Activated CD8-positive, alpha-beta T cell treated with anti-CD3 and anti-CD28 coated beads, Interleukin-2, amount 10 ng/mL, durations not matched to agents 7 days and 5 days (primary cell): Measurements from ENCODE around the gene TFCP2L1. TPM values are rescaled to one million over a fixed set of nuclear protein-coding genes. Genes with fewer than 3 reads are reported as not detected.

Source experiments
- ATAC-seq: fragments of 150-1000 bp; cut with Tn5 transposase; one replicate; pipeline ENCODE4 v1.10.0; 2021; ENCODE audit warnings: moderate library complexity
- CTCF ChIA-PET: fragments of 350-600 bp; sonication (Branson Sonifier 250); formaldehyde crosslinking; loops from one replicate; lab custom pipeline; 2021; ENCODE audit warnings: antibody characterized with exemption; lab: Charles Lee
- POLR2A ChIA-PET: fragments of 350-600 bp; sonication (Branson Sonifier 250); formaldehyde crosslinking; loops from one replicate; lab custom pipeline; 2021; ENCODE audit warnings: antibody characterized with exemption; lab: Charles Lee
- DNase-seq: peaks from one replicate; pipeline ENCODE4 v3.0.0-alpha.2; 2020
- H3K27ac Mint-ChIP-seq: one replicate; pipeline ENCODE4 v1.8.0; 2021; ENCODE audit warnings: mild to moderate bottlenecking, mixed read lengths
- H3K27me3 Mint-ChIP-seq: one replicate; pipeline ENCODE4 v1.8.0; 2021; ENCODE audit warnings: low read depth, mixed read lengths
- H3K36me3 Mint-ChIP-seq: one replicate; pipeline ENCODE4 v1.8.0; 2021; ENCODE audit warnings: low read depth, mixed read lengths
- H3K4me1 Mint-ChIP-seq: one replicate; pipeline ENCODE4 v1.8.0; 2021; ENCODE audit warnings: low read depth, mixed read lengths
- H3K4me3 Mint-ChIP-seq: one replicate; pipeline ENCODE4 v1.8.0; 2021; ENCODE audit warnings: mild to moderate bottlenecking, mixed read lengths
- H3K9me3 Mint-ChIP-seq: one replicate; pipeline ENCODE4 v1.8.0; 2022; ENCODE audit warnings: mixed read lengths; ENCODE audit not compliant: insufficient read depth
- total RNA-seq, 2 experiments: library from RNA; stranded (reverse); gene quantifications; one replicate each; pipeline ENCODE4 v1.2.3, GENCODE V29; 2021

TFCP2L1 gene
- total RNA-seq, 2 experiments from 2014 or later, result 0.16 TPM; not detected in 1

DNA sequence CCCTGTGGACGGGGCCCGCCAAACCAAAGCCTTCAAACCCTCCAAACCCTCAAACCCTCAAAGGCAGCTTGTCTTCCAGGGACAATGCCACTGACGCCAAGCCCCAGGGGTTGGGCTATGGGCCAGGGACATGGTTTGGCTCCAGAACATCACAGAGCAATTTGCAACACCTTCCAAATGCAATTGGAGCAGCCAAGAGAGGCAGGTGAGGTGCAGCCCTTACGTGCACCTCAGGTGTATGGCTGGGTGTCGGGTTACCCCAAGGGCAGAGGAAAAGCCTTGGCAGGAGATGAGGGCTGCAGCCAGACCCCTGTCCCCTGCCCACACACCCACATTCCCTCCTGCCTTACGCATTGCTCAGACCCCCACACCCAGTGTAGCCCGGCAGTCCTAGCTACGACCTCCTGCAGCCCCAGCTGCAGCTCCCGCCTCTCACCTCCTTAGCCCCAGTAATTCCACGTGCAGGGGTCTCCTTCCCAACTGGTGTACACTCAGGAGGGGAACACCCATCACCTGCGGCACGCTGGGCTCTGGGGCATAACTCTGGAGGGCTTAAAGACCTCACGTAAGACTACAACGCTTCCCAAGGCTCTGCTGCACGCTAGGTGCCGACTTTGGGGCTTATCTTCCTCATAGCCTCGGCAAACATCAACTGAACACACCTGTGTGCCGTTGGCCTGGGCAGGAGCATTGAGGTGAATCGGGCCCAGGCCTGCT lies 88.7 kb downstream of the TFCP2L1 start:
- ATAC-seq, result no peak
- CTCF ChIA-PET, result no interaction called here
- no peak for DNase-seq
- Mint-ChIP-seq H3K9me3 (no peaks in the 10 kb centered on the region), H3K4me3 (no peak overlapping the region), H3K27ac (no peak overlapping the region), H3K27me3 (no peaks in the 10 kb centered on the region), H3K36me3 (no peaks in the 10 kb centered on the region), H3K4me1 (no peaks in the 10 kb centered on the region)
- POLR2A ChIA-PET, result no interaction called here

DNA sequence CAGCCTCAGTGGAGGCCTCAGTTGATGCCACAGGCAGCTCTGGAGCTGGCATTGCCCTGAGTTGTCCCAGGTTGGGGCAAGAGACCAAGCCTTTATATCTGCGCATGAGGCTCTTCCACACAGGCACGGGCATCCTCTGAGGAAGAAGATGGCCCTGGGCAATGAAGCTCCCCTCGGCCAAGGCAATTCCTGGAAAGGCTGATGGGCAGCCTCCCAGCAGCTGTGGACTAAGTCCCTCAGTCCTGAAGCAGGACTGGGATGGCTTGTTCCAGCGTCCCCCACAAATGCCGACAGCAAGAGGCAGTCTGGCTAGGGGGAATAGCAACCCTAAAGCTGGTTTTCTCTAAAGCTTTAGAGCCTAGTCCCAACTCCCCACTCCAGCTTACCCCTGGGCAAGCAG lies 90.0 kb downstream of the TFCP2L1 start:
- H3K27me3 Mint-ChIP-seq, result no peaks in the 10 kb centered on the region
- no peak overlapping the region for H3K4me3 Mint-ChIP-seq
- no peaks in the 10 kb centered on the region for H3K36me3 Mint-ChIP-seq
- no peaks in the 10 kb centered on the region for H3K9me3 Mint-ChIP-seq
- H3K4me1 Mint-ChIP-seq, result no peaks in the 10 kb centered on the region
- ChIA-PET POLR2A (no interaction called here), CTCF (no interaction called here)
- ATAC-seq (no peak), DNase-seq (no peak)
- H3K27ac Mint-ChIP-seq, result no peak overlapping the region

DNA sequence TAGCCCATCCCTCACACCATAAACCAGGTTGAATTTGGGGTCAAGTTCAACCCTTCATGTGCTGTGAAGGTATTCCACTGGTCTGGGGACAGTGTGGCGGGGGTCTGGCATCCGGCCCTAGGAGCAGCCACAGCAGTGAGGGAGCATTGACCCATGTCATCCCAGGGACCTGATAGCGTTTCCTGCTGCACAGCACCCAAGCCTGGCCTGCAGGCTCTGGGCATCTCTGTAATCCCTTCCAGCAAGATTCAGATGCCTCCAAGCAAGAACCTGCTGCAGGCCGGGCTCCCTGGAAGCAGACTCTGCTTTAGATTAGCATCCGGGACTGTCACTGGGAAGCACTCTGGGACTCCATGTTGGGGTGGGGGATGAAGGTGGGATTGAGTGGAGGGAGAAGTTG lies 90.4 kb downstream of the TFCP2L1 start:
- ATAC-seq (no peak), DNase-seq (no peak)
- no peaks in the 10 kb centered on the region for H3K36me3 Mint-ChIP-seq
- H3K27ac Mint-ChIP-seq, result no peak overlapping the region
- ChIA-PET POLR2A (no interaction called here), CTCF (no interaction called here)
- H3K4me1 Mint-ChIP-seq, result no peaks in the 10 kb centered on the region
- no peak overlapping the region for H3K4me3 Mint-ChIP-seq
- H3K27me3 Mint-ChIP-seq, result no peaks in the 10 kb centered on the region
- H3K9me3 Mint-ChIP-seq, result no peaks in the 10 kb centered on the region

GRCh38 chr2:121193185-121193584 lies 91.8 kb downstream of the TFCP2L1 start:
- Mint-ChIP-seq H3K9me3 (no peaks in the 10 kb centered on the region), H3K4me1 (peaks cover 10% of the 10 kb centered on the region), H3K27me3 (no peaks in the 10 kb centered on the region), H3K27ac (no peak overlapping the region), H3K36me3 (no peaks in the 10 kb centered on the region), H3K4me3 (no peak overlapping the region)
- ATAC-seq (no peak), DNase-seq (no peak)
- ChIA-PET POLR2A (no interaction called here), CTCF (no interaction called here)

GRCh38 chr2:121192576-121192975 lies 92.4 kb downstream of the TFCP2L1 start:
- ATAC-seq (no peak), DNase-seq (no peak)
- Mint-ChIP-seq H3K36me3 (no peaks in the 10 kb centered on the region), H3K27ac (no peak overlapping the region), H3K4me1 (peaks cover 10% of the 10 kb centered on the region), H3K9me3 (no peaks in the 10 kb centered on the region), H3K4me3 (no peak overlapping the region), H3K27me3 (no peaks in the 10 kb centered on the region)
- CTCF ChIA-PET, result no interaction called here
- POLR2A ChIA-PET, result no interaction called here

- H3K9me3 Mint-ChIP-seq, result no peaks in the 10 kb centered on the region
- DNase-seq (no peak), ATAC-seq (no peak)
- no peak overlapping the region for H3K4me3 Mint-ChIP-seq
- H3K4me1 Mint-ChIP-seq, result peaks cover 10% of the 10 kb centered on the region
- POLR2A ChIA-PET, result no interaction called here
- CTCF ChIA-PET, result no interaction called here
- H3K27me3 Mint-ChIP-seq, result no peaks in the 10 kb centered on the region
- no peak overlapping the region for H3K27ac Mint-ChIP-seq
- H3K36me3 Mint-ChIP-seq, result no peaks in the 10 kb centered on the region
These were observed 93.5 kb downstream of the TFCP2L1 start for GRCh38 chr2:121191191-121192170.

DNA sequence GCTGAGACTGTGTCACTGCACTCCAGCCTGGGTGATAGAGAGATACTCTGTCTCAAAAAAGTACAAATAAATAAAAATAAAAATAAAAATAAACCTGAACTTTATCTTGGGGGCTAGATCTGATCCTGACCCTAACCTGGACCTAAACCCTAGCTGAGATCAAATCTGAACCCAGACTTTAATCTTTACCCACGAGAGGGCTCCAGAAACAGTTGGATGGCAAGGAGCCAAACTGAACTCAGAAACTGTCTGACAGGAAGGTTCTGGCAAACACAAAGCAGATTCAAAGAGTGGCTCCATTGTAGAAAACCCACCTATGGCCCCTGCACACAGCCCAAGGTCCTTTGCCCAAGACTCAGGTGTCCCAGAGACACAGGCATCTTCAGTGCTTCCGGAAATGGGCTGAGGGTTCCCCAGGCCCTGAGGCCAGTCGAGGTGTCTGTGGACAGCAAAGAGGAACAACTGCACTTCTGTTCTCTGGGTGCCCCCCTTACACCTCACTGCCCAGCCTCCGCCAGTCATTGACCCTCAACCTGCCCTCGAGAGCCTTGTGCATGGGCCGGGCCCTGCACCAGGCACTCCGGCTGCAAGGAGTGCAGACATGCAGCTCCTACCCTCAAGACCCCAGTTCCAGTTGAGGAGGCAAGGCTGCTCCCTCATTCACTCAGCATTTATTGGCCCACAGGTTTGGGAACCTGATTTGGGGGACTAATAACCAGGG lies 95.2 kb downstream of the TFCP2L1 start:
- no peak overlapping the region for H3K27ac Mint-ChIP-seq

DNA sequence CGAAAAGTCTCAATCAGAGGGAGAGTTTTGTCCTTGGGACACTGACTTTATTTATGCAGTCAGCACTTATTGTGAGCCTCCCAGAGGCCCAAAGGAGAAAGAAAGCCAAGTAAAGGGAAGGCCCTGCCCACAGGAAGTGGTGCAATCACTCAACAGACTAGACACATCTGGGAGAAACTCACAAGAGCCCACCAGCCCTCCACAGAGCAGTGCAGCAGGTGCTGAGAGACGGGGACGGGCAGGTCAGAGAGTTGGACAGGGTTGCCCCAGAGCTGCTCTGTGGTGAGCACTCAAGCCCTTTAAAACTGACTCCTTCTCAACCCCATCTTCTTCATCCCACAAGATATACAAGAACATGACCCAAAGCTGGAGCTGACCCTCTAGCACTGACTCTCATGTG lies 96.0 kb downstream of the TFCP2L1 start:
- ChIA-PET CTCF (no interaction called here), POLR2A (no interaction called here)
- H3K36me3 Mint-ChIP-seq, result no peaks in the 10 kb centered on the region
- H3K4me1 Mint-ChIP-seq, result peaks cover 10% of the 10 kb centered on the region
- H3K27ac Mint-ChIP-seq, result no peak overlapping the region
- ATAC-seq (no peak), DNase-seq (no peak)
- H3K9me3 Mint-ChIP-seq, result no peaks in the 10 kb centered on the region
- H3K27me3 Mint-ChIP-seq, result no peaks in the 10 kb centered on the region
- no peak overlapping the region for H3K4me3 Mint-ChIP-seq

More for the DNA sequence above, 95.2 kb downstream of the TFCP2L1 start:
- no peak for DNase-seq
- ChIA-PET CTCF (no interaction called here), POLR2A (no interaction called here)
- H3K4me3 Mint-ChIP-seq, result no peak overlapping the region
- peaks cover 10% of the 10 kb centered on the region for H3K4me1 Mint-ChIP-seq
- H3K36me3 Mint-ChIP-seq, result no peaks in the 10 kb centered on the region
- ATAC-seq, result no peak
- no peaks in the 10 kb centered on the region for H3K27me3 Mint-ChIP-seq
- no peaks in the 10 kb centered on the region for H3K9me3 Mint-ChIP-seq

DNA sequence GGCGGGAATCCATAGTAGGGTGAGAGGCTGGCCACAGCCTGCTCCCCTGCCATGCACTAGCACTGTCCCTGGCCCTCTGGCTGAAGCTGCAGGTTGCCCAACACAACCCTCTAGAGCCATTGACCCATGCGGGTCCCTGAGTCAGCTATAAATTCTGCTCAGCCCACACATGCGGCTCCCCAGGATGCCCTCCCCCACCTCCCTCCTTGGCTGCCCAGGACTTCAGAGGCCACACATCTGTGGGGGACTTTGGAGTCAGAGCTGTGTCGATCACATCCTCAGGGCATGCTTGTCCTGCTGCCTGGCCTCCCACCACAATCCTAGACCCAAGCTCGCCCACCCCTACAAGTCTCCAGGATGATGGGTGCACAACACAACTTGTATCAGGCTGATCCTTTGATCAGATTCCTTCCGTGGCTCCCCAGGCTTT lies 97.0 kb downstream of the TFCP2L1 start:
- DNase-seq (no peak), ATAC-seq (no peak)
- CTCF ChIA-PET, result no interaction called here
- Mint-ChIP-seq H3K27ac (no peak overlapping the region), H3K9me3 (no peaks in the 10 kb centered on the region), H3K4me1 (peaks cover 10% of the 10 kb centered on the region), H3K4me3 (no peak overlapping the region), H3K27me3 (no peaks in the 10 kb centered on the region), H3K36me3 (no peaks in the 10 kb centered on the region)
- POLR2A ChIA-PET, result no interaction called here

DNA sequence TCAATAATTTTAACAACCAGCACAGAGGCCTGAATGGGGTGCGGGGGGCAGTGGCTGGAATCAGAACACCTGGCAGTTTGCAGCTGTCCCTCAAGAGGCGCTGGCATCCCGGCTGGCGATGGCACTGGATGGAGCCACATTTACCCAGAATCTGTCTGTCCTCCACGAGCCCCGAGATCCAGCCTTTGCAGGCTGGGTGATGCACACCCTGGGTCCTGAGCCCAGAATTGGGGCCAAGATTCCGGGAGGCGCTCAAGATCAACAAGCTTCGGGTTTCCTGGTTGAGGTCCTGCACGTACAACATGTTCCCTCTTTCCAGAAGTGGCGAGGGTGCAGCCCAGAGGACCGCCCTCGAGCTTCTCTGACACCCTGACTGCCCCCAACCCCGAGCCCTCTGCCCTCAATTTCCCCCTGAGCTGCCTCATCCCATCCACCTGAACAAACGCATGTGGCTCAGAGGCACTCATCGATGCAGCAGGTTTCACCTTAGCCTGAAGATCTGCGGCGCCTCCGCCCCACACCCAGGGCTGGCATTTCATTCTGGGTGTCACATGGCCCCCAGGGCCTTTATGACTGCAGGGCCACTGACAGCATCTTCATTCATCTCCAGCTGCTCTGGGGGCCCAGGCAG lies 97.5 kb downstream of the TFCP2L1 start:
- Mint-ChIP-seq H3K4me1 (peaks cover 10% of the 10 kb centered on the region), H3K27me3 (no peaks in the 10 kb centered on the region), H3K4me3 (no peak overlapping the region), H3K27ac (no peak overlapping the region), H3K36me3 (no peaks in the 10 kb centered on the region), H3K9me3 (no peaks in the 10 kb centered on the region)
- ChIA-PET CTCF (no interaction called here), POLR2A (no interaction called here)
- DNase-seq (no peak), ATAC-seq (no peak)

DNA sequence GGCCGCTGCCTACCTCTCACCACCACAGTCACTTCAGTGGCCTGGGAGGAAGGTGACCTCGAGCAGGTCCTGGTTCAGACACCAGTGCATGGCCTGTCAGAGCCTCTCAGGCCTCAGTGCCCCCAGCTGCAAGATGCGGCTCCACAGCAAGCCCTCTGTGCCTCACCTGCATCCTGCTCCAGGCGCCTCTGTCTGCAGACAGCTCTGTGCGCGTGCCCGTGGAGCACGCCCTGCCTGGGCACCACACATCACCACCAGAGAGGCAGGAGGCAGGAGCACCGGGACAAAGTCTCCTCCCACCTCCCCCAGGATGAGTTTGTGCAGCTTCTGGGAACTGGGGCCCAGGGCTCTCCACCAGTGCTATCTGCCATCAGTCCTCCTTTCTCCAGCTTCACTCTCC lies 98.7 kb downstream of the TFCP2L1 start:
- Mint-ChIP-seq H3K27ac (no peak overlapping the region), H3K4me3 (no peak overlapping the region), H3K9me3 (no peaks in the 10 kb centered on the region), H3K27me3 (no peaks in the 10 kb centered on the region), H3K4me1 (peaks cover 10% of the 10 kb centered on the region), H3K36me3 (no peaks in the 10 kb centered on the region)
- POLR2A ChIA-PET, result no interaction called here
- no peak for ATAC-seq
- DNase-seq, result no peak
- CTCF ChIA-PET, result no interaction called here
